ENCODE data around the gene TRAM2. TPM values are rescaled to one million over a fixed set of nuclear protein-coding genes. Genes with fewer than 3 reads are reported as not detected.
A peak's percentile ranks its signal among the peaks of the same experiment; 100 is the strongest.

TRAM2 gene
- total RNA-seq, 1 experiment from 2014 or later, result 21.2 TPM

DNA sequence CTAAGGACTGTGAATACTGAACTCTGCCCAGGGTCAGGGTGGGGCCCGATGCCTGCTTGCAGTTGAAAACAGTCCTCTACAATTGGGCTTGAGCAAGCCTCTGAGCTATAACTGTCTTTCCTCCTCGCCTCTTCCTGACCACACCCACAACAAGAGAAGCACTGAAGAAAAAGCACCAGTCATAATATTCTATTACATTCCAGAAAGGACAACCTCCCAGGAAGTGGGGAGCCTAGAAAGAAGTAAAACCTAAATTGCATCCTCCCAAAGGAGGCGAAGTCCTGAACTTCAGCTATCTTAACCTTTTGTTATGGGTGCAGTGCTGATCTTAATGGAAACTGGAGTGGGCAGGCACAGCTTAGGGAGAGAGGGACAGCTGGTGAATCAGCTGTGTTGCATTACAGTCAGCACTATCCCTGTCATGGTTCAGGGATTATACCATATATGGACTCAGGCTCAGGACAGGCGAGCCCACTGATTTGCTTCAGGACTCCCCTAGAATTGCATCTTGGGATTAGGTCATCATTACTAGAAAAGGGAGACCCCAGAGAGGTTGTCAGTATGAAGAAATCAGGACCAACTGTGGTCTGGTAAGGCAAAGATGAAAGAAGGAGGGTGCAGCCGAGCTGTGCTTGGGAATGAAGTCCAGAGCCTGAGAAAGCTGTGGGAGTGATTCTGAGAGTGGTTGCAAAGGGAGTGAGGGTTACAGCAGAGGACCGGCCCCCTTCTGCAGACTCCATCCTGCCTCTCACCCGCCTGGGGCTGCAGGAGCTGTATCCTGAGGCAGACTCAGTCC lies 18.3 kb upstream of the TRAM2 start:
- peak overlapping the region in 2 of 3 experiments; percentile 40 to 73; a peak in 3 of 7 replicates for H3K27ac Mint-ChIP-seq
- no peak overlapping the region for H3K4me3 Mint-ChIP-seq
- WGBS (ENCODE audit: extremely low coverage, insufficient read length, low lambda C conversion rate), result no CpG with 5 or more reads among the region's 7 CpGs
- Histone ChIP-seq H2AK5ac (ENCODE audit: insufficient read length, low read length) (no peak overlapping the region), H4K20me1 (ENCODE audit: control insufficient read depth, insufficient read depth, insufficient read length) (no peaks in the 10 kb centered on the region), H3K23me2 (ENCODE audit: insufficient read length, low read depth, low read length, poor library complexity, severe bottlenecking) (no peaks in the 10 kb centered on the region), H2AFZ (ENCODE audit: low read length) (no peak overlapping the region), H4K5ac (ENCODE audit: insufficient read length, low read depth, low read length) (no peak overlapping the region), H3K9ac (ENCODE audit: extremely low read depth, insufficient read length, low read length) (no peak overlapping the region), H2BK120ac (ENCODE audit: low read depth, low read length, poor library complexity, severe bottlenecking) (no peak overlapping the region), H3K9me3 (ENCODE audit: control insufficient read depth, low read depth, low read length) (no peaks in the 10 kb centered on the region), H3K79me1 (ENCODE audit: insufficient read depth, low read depth, low read length, poor library complexity, severe bottlenecking) (no peaks in the 10 kb centered on the region), H3K4me2 (ENCODE audit: insufficient read depth, insufficient read length, low read length) (no peak overlapping the region), H3T11ph (ENCODE audit: low read length) (no peak overlapping the region), H3K18ac (ENCODE audit: insufficient read length, low read depth, low read length) (peak overlapping the region; percentile 23), H3K79me2 (ENCODE audit: insufficient read depth, low read length) (no peaks in the 10 kb centered on the region), H3K4me1 (ENCODE audit: insufficient read depth, low read length) (no peaks in the 10 kb centered on the region), H3K14ac (ENCODE audit: insufficient read depth, low read length) (no peak overlapping the region), H3K23ac (ENCODE audit: insufficient read length, low read depth, low read length) (no peak overlapping the region), H2BK15ac (ENCODE audit: low read depth, low read length) (no peak overlapping the region), H3K27me3 (ENCODE audit: insufficient read depth, low read length) (no peaks in the 10 kb centered on the region; the same call in 1 of the 2 replicates), H3K56ac (ENCODE audit: insufficient read length, low read depth, low read length) (no peak overlapping the region), H2BK5ac (ENCODE audit: insufficient read length, low read length) (no peak overlapping the region), H4K91ac (ENCODE audit: insufficient read length, low read depth, low read length) (no peak overlapping the region), H3K4ac (ENCODE audit: low read depth, low read length) (no peak overlapping the region), H4K8ac (replicated peaks; ENCODE audit: insufficient read length, low read depth, low read length) (no peak overlapping the region), H2BK20ac (ENCODE audit: low read depth, low read length, poor library complexity, severe bottlenecking) (no peak overlapping the region), H2BK12ac (ENCODE audit: insufficient read length, low read depth, low read length) (no peak overlapping the region), H3K27ac (ENCODE audit: insufficient read length, low read depth, low read length) (no peak overlapping the region)
- no peaks in the 10 kb centered on the region for H3K36me3 Mint-ChIP-seq (ENCODE audit: insufficient read depth in 1 of 3, low read depth in 3 of 3)
- DNase-seq, result peak; percentile 43
- peaks cover 25 to 28% of the 10 kb centered on the region in 2 experiments for H3K4me1 Mint-ChIP-seq
- TF ChIP-seq, protein P1, sequence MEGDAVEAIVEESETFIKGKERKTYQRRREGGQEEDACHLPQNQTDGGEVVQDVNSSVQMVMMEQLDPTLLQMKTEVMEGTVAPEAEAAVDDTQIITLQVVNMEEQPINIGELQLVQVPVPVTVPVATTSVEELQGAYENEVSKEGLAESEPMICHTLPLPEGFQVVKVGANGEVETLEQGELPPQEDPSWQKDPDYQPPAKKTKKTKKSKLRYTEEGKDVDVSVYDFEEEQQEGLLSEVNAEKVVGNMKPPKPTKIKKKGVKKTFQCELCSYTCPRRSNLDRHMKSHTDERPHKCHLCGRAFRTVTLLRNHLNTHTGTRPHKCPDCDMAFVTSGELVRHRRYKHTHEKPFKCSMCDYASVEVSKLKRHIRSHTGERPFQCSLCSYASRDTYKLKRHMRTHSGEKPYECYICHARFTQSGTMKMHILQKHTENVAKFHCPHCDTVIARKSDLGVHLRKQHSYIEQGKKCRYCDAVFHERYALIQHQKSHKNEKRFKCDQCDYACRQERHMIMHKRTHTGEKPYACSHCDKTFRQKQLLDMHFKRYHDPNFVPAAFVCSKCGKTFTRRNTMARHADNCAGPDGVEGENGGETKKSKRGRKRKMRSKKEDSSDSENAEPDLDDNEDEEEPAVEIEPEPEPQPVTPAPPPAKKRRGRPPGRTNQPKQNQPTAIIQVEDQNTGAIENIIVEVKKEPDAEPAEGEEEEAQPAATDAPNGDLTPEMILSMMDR (conservative IDR thresholded peaks at IDR 0.05), result no peak
- no peaks in the 10 kb centered on the region; the same call in 1 of the 2 replicates for H3K27me3 Mint-ChIP-seq (ENCODE audit: low read depth)
- no peaks in the 10 kb centered on the region for H3K9me3 Mint-ChIP-seq

All from H9 (cell line).